Embryonic facial prominence (tissue), 1 donor: Measurements from ENCODE around the gene NIPAL1.

Source experiments
- DNase-seq: peaks from one replicate; pipeline ENCODE4 v3.0.0-alpha.2; 2016; ENCODE audit errors: extremely low spot score

The NIPAL1 gene

GRCh38 chr4:48025005-48025404 lies 8.4 kb downstream of the NIPAL1 start:
- no peak for DNase-seq

GRCh38 chr4:48027653-48028052 lies 11.1 kb downstream of the NIPAL1 start:
- DNase-seq = no peak

GRCh38 chr4:48028696-48029095 lies 12.1 kb downstream of the NIPAL1 start:
- no peak for DNase-seq

- no peak for DNase-seq
Measured at GRCh38 chr4:48030470-48030869, 13.9 kb downstream of the NIPAL1 start.

GRCh38 chr4:48031802-48032525 lies 15.4 kb downstream of the NIPAL1 start:
- no peak for DNase-seq

- no peak for DNase-seq
Measured at GRCh38 chr4:48032721-48033120, 16.1 kb downstream of the NIPAL1 start.

- no peak for DNase-seq
Measured at GRCh38 chr4:48033412-48033811, 16.8 kb downstream of the NIPAL1 start.

- no peak for DNase-seq
Measured at GRCh38 chr4:48033825-48034413, 17.3 kb downstream of the NIPAL1 start.

GRCh38 chr4:48035952-48036351 lies 19.4 kb downstream of the NIPAL1 start:
- no peak for DNase-seq

GRCh38 chr4:48037117-48037462 lies 20.5 kb downstream of the NIPAL1 start:
- no peak for DNase-seq

- no peak for DNase-seq
Measured at GRCh38 chr4:48038666-48039065, 22.1 kb downstream of the NIPAL1 start.

- no peak for DNase-seq
Measured at GRCh38 chr4:48039561-48039960, 23.0 kb downstream of the NIPAL1 start.

- DNase-seq = no peak
Measured at GRCh38 chr4:48041535-48042137, 25.1 kb downstream of the NIPAL1 start.

- no peak for DNase-seq
Measured at GRCh38 chr4:48042979-48043461, 26.4 kb downstream of the NIPAL1 start.

GRCh38 chr4:48043504-48043903 lies 26.9 kb downstream of the NIPAL1 start:
- DNase-seq = no peak

GRCh38 chr4:48044298-48044697 lies 27.7 kb downstream of the NIPAL1 start:
- no peak for DNase-seq

- DNase-seq = no peak
Measured at GRCh38 chr4:48046059-48046458, 29.5 kb downstream of the NIPAL1 start.

GRCh38 chr4:48047421-48047844 lies 30.9 kb downstream of the NIPAL1 start:
- DNase-seq = no peak

GRCh38 chr4:48047896-48048295 lies 31.3 kb downstream of the NIPAL1 start:
- no peak for DNase-seq

- no peak for DNase-seq
Measured at GRCh38 chr4:48049483-48049882, 32.9 kb downstream of the NIPAL1 start.

GRCh38 chr4:48051078-48051477 lies 34.5 kb downstream of the NIPAL1 start:
- no peak for DNase-seq

- DNase-seq = no peak
Measured at GRCh38 chr4:48058617-48059530, 42.3 kb downstream of the NIPAL1 start.
